ENCODE measurements around the gene PAK5. TPM values are rescaled to one million over a fixed set of nuclear protein-coding genes. Genes with fewer than 3 reads are reported as not detected.
A peak's percentile ranks its signal among the peaks of the same experiment; 100 is the strongest.

Gene PAK5
- total and polyA plus RNA-seq, 5 experiments from 2014 or later = not detected

DNA sequence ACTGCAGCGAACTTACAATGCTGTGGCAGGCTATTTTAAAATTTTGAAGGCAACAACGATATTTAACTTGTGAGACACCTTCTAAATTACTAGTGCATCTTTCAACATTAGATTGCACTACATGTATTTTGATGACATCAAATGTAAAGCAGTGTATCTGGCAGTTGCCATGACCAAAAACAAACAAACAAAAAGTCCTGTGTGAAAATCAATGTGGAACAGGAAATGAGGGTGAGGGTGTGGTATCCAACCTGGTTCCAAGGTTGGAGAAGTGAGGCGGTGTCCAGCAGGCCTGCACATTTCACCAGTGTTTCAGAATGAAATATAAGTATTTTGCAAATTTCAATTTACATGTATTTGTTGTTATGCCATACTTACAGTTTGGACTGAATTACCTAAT lies 212.5 kb downstream of the PAK5 start:
- ATAC-seq (no peak), DNase-seq (no peak)
- POLR2A ChIA-PET = no interaction called here
- H3K4me3 Mint-ChIP-seq = no peak overlapping the region
- H3K9me3 Mint-ChIP-seq = peaks cover 0 to 11% (median 0%) of the 10 kb centered on the region in 9 donors
- no peaks in the 10 kb centered on the region for H3K4me1 Mint-ChIP-seq
- H3K27ac Mint-ChIP-seq = no peak overlapping the region
- H3K27me3 Mint-ChIP-seq = peaks cover 0 to 13% (median 0%) of the 10 kb centered on the region in 5 donors
- no peaks in the 10 kb centered on the region for H3K36me3 Mint-ChIP-seq

- H3K36me3 Mint-ChIP-seq = no peaks in the 10 kb centered on the region
- DNase-seq (no peak), ATAC-seq (no peak)
- no peaks in the 10 kb centered on the region for H3K4me1 Mint-ChIP-seq
- no peak overlapping the region for H3K4me3 Mint-ChIP-seq
- peaks cover 0 to 19% (median 1%) of the 10 kb centered on the region in 5 donors for H3K27me3 Mint-ChIP-seq
- H3K9me3 Mint-ChIP-seq = peaks cover 0 to 1% (median 0%) of the 10 kb centered on the region in 9 donors
- H3K27ac Mint-ChIP-seq = no peak overlapping the region
- POLR2A ChIA-PET = no interaction called here
Measured at GRCh38 chr20:9617940-9618339, 220.9 kb downstream of the PAK5 start.

DNA sequence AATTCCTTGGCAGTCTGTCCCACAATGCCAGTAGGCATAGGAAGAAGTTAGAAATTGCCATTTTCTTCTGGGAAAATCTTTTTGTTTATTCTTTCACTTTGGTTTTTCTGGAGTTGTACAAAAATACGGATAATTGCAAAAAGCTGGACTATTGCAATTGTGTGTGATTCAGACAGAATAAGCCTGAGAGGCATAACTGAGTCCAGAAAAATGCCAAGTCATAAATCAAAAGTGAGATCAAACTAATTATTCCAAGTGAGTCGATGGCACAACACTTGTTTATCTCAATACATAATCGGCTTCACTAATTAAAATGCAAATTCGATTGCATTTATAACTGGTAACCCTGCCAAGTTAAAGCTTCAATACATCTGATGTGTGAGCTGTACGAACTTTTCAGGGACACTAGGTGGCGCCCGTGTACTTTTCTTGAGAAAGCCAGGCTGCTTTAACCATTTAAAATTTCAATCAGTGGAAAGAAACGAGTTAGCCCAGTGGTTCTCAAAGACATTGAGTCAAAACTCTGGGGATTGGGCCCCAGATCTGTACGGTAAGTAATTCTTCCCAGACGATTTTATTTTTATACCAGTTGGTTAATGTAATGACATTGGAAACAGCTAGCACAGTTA lies 221.9 kb downstream of the PAK5 start:
- DNase-seq (peak in 7 of 10 donors; percentile 3 to 36 (median 26)), ATAC-seq (no peak)
- POLR2A ChIA-PET = no interaction called here
- no peak overlapping the region for H3K4me3 Mint-ChIP-seq
- H3K36me3 Mint-ChIP-seq = no peaks in the 10 kb centered on the region
- no peak overlapping the region for H3K27ac Mint-ChIP-seq
- H3K27me3 Mint-ChIP-seq = peaks cover 0 to 27% (median 6%) of the 10 kb centered on the region in 5 donors
- no peaks in the 10 kb centered on the region for H3K9me3 Mint-ChIP-seq
- no peaks in the 10 kb centered on the region for H3K4me1 Mint-ChIP-seq

DNA sequence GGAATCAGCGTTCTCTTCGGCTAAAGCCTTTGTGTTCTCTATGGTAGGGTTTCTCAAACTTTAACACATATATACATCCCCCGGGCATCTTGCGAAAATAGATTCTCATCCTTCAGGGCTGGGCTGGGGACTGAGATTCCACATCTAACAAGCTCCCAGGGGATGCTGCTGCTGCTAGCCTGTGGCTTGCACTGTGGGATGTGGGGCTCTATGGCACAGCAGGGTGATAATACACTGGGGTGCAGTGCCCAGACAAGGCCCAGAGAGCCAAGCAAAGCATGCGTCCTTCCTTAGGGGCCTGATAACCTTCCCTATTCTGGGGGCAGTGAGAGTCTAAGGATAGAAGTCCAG lies 222.4 kb downstream of the PAK5 start:
- H3K27ac Mint-ChIP-seq = no peak overlapping the region
- DNase-seq (no peak), ATAC-seq (no peak)
- POLR2A ChIA-PET = no interaction called here
- H3K4me3 Mint-ChIP-seq = no peak overlapping the region
- no peaks in the 10 kb centered on the region for H3K36me3 Mint-ChIP-seq
- no peaks in the 10 kb centered on the region for H3K4me1 Mint-ChIP-seq
- no peaks in the 10 kb centered on the region for H3K9me3 Mint-ChIP-seq
- peaks cover 0 to 30% (median 7%) of the 10 kb centered on the region in 5 donors for H3K27me3 Mint-ChIP-seq

- DNase-seq = no peak
- peaks cover 0 to 33% (median 6%) of the 10 kb centered on the region in 5 donors for H3K27me3 Mint-ChIP-seq
- ATAC-seq = no peak
- H3K4me3 Mint-ChIP-seq = no peak overlapping the region
- POLR2A ChIA-PET = no interaction called here
- H3K9me3 Mint-ChIP-seq = no peaks in the 10 kb centered on the region
- H3K4me1 Mint-ChIP-seq = no peaks in the 10 kb centered on the region
- no peak overlapping the region for H3K27ac Mint-ChIP-seq
- no peaks in the 10 kb centered on the region for H3K36me3 Mint-ChIP-seq
Measured at GRCh38 chr20:9615766-9616454, 223.0 kb downstream of the PAK5 start.

GRCh38 chr20:9615118-9615517 lies 223.8 kb downstream of the PAK5 start:
- no peak for ATAC-seq
- no peak overlapping the region for H3K27ac Mint-ChIP-seq
- no peaks in the 10 kb centered on the region for H3K4me1 Mint-ChIP-seq
- no peaks in the 10 kb centered on the region for H3K9me3 Mint-ChIP-seq
- no peaks in the 10 kb centered on the region for H3K36me3 Mint-ChIP-seq
- POLR2A ChIA-PET = no interaction called here
- DNase-seq = no peak
- no peak overlapping the region for H3K4me3 Mint-ChIP-seq
- peaks cover 0 to 33% (median 6%) of the 10 kb centered on the region in 5 donors for H3K27me3 Mint-ChIP-seq

- DNase-seq (no peak), ATAC-seq (no peak)
- POLR2A ChIA-PET = no interaction called here
- Mint-ChIP-seq H3K4me1 (no peaks in the 10 kb centered on the region), H3K36me3 (no peaks in the 10 kb centered on the region), H3K27me3 (peaks cover 0 to 26% (median 6%) of the 10 kb centered on the region in 5 donors), H3K27ac (no peak overlapping the region), H3K9me3 (no peaks in the 10 kb centered on the region), H3K4me3 (no peak overlapping the region)
Measured at GRCh38 chr20:9613871-9614270, 225.0 kb downstream of the PAK5 start.

- H3K4me3 Mint-ChIP-seq = no peak overlapping the region
- POLR2A ChIA-PET = no interaction called here
- H3K27me3 Mint-ChIP-seq = peaks cover 0 to 26% (median 6%) of the 10 kb centered on the region in 5 donors
- H3K36me3 Mint-ChIP-seq = no peaks in the 10 kb centered on the region
- H3K27ac Mint-ChIP-seq = no peak overlapping the region
- no peaks in the 10 kb centered on the region for H3K4me1 Mint-ChIP-seq
- no peak for ATAC-seq
- DNase-seq = no peak
- H3K9me3 Mint-ChIP-seq = no peaks in the 10 kb centered on the region
Measured at GRCh38 chr20:9611921-9612320, 227.0 kb downstream of the PAK5 start.

GRCh38 chr20:9610665-9611064 lies 228.2 kb downstream of the PAK5 start:
- Mint-ChIP-seq H3K27ac (no peak overlapping the region), H3K36me3 (no peaks in the 10 kb centered on the region), H3K9me3 (no peaks in the 10 kb centered on the region), H3K4me1 (no peaks in the 10 kb centered on the region), H3K27me3 (peaks cover 0 to 26% (median 5%) of the 10 kb centered on the region in 5 donors), H3K4me3 (no peak overlapping the region)
- ATAC-seq (no peak), DNase-seq (no peak)
- POLR2A ChIA-PET = no interaction called here

DNA sequence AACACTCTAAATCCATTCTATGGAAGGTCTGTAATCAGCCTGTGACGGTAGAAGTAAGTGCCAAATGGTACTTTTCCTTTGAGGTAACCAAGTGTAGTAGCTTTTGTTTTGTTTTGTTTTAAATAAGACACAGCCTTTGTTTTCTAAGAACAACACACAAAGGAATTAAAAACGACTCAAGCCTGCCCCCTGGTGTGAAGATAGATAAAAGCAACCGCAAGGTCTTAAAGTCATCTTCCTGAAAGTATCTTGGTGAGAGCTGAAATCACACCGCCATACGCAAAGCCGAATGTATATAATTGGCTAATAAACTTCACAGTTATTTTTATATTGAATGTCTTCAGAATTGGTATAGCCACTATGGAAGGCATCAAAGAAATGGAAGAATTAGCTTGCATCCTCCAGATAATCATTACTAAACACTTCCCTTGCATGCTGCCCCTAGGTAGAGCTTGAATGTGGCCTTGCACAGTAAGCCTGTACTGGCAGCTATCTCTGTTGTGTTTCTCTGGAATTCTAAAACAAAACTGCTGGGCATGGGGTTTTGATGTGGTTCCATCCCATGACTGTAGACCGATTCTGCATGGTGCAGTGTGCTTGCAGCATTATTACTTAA lies 228.9 kb downstream of the PAK5 start:
- POLR2A ChIA-PET = no interaction called here
- H3K36me3 Mint-ChIP-seq = no peaks in the 10 kb centered on the region
- ATAC-seq = no peak
- H3K27me3 Mint-ChIP-seq = peaks cover 0 to 22% (median 5%) of the 10 kb centered on the region in 5 donors
- peak in 2 of 10 donors; percentile 1 to 2 for DNase-seq
- no peaks in the 10 kb centered on the region for H3K9me3 Mint-ChIP-seq
- H3K27ac Mint-ChIP-seq = no peak overlapping the region
- no peaks in the 10 kb centered on the region for H3K4me1 Mint-ChIP-seq
- H3K4me3 Mint-ChIP-seq = no peak overlapping the region

- Mint-ChIP-seq H3K36me3 (no peaks in the 10 kb centered on the region), H3K4me3 (no peak overlapping the region), H3K27ac (no peak overlapping the region), H3K27me3 (peaks cover 0 to 21% (median 5%) of the 10 kb centered on the region in 5 donors), H3K4me1 (no peaks in the 10 kb centered on the region), H3K9me3 (no peaks in the 10 kb centered on the region)
- ATAC-seq = no peak
- POLR2A ChIA-PET = no interaction called here
- no peak for DNase-seq
Measured at GRCh38 chr20:9608639-9609340, 230.1 kb downstream of the PAK5 start.

GRCh38 chr20:9602847-9603183 lies 236.1 kb downstream of the PAK5 start:
- POLR2A ChIA-PET = no interaction called here
- no peak for DNase-seq
- peaks cover 0 to 13% (median 8%) of the 10 kb centered on the region in 5 donors for H3K27me3 Mint-ChIP-seq
- no peaks in the 10 kb centered on the region for H3K36me3 Mint-ChIP-seq
- peaks cover 0 to 2% (median 0%) of the 10 kb centered on the region in 9 donors for H3K9me3 Mint-ChIP-seq
- ATAC-seq = no peak
- H3K4me1 Mint-ChIP-seq = no peaks in the 10 kb centered on the region
- H3K4me3 Mint-ChIP-seq = no peak overlapping the region
- no peak overlapping the region for H3K27ac Mint-ChIP-seq

- no peak overlapping the region for H3K4me3 Mint-ChIP-seq
- no peaks in the 10 kb centered on the region for H3K36me3 Mint-ChIP-seq
- H3K4me1 Mint-ChIP-seq = no peaks in the 10 kb centered on the region
- H3K27me3 Mint-ChIP-seq = peaks cover 0 to 13% (median 8%) of the 10 kb centered on the region in 5 donors
- peaks cover 0 to 2% (median 0%) of the 10 kb centered on the region in 9 donors for H3K9me3 Mint-ChIP-seq
- no peak for DNase-seq
- POLR2A ChIA-PET = no interaction called here
- H3K27ac Mint-ChIP-seq = no peak overlapping the region
- ATAC-seq = no peak
Measured at GRCh38 chr20:9600562-9600961, 238.3 kb downstream of the PAK5 start.

Measured in naive thymus-derived CD8-positive, alpha-beta T cell (primary cell).